HG02885 (cell line): Measurements from ENCODE around the gene EXOC6B.
A peak's percentile ranks its signal among the peaks of the same experiment; 100 is the strongest.

Experiments used
- ATAC-seq: cut with Tn5 transposase; IDR thresholded peaks from one replicate; pipeline ENCODE4 v1.9.1; 2021; ENCODE audit warnings: mild to moderate bottlenecking; ENCODE audit not compliant: unreplicated experiment, poor library complexity

The EXOC6B gene

GRCh38 chr2:72143441-72144273 is 682.2 kb downstream of the EXOC6B start:
- no peak for ATAC-seq

DNA sequence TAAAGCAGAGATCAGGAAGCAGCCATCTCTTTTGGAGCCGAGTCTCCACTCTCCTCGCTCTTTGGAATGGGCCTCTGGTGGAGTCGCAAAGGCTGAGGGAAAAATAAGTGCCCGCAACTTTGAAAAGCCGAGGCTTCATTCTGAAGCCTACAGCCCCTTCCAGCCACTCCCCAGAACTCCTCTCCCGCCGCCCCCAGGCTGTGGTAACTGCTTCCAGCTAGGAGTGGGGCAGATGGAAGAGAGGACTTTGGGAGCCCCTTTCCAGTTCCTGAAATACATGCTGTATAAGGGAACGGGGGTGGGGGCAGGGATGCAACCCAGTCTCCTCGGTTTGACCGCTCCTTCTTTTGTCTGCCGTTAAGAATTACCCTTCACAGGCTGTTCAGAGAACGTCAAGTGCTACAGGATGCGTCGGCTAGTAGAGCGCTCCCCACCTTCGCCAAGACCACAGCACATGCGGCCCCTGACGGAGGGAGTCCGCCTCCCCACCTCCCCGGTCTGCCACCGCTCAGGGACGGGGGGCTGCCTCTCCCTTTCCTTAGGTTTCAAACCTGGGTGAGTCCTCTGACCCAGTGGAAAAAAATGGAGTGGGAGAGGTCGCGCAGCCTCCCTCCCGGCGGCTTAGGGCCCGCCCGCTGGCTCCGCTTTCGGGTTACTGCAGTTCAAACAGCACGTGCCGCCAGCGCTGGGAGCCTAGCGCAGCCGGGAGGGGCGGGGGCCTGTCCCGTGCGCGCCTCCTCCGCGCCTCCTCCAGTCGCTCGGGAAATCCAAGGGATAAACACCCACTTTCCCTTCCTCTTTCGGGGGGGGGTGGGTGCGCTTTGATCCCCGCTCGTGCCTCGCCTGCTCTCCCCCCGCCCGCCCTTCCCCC is 683.0 kb downstream of the EXOC6B start:
- no peak for ATAC-seq

- ATAC-seq, result no peak
Measured at GRCh38 chr2:72141881-72142451, 683.9 kb downstream of the EXOC6B start.

DNA sequence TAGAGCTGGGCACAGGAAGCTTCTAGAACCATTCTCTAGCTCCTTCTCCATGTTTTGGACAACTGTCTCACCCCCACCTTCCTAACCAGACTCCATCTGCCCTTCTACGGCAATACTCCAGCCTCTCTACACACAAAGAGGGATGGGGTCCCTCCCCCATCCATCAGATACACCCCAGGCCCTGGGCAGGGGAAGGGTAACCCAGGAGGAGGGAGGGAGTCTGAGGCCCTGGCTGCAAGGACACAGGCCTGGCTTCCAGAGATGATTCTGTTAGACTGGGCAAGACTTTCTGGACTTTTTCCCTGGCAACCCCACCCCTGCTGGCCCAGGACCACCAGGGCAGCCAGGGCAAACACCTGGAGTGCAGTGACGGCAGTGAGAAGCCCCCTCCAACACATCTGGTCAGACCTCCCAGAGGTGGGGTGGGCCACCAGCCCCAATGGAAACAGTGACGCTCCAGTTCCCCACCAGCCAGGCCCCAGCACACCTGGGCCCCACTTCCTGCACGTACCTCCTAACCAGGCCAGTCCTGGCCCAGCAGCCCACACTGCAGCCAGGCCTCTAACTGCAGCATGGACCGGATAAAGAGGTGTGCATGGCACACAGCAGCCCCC is 684.7 kb downstream of the EXOC6B start:
- ATAC-seq, result no peak

- no peak for ATAC-seq
Measured at GRCh38 chr2:72140621-72140960, 685.2 kb downstream of the EXOC6B start.

GRCh38 chr2:72139874-72140620 is 685.8 kb downstream of the EXOC6B start:
- ATAC-seq, result no peak

DNA sequence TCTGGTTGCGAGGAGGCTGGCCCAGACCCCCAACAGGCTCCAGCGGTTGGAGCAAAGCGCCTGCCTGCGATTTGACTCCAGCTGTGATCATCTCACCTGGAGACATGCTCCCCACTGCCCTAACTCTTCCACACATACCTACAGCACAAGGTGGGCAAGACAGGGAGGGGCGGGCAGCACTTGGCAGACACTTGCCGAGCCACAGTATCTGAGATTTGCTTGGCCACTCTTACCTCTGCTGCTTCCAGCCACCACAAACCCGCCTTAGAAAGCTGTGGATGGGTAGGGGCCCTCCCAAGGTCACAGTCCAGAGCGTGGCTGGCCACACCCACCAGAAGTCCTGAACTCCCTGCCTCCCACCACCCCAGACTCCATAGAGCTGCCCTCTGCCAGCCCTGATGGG is 686.4 kb downstream of the EXOC6B start:
- ATAC-seq, result no peak

DNA sequence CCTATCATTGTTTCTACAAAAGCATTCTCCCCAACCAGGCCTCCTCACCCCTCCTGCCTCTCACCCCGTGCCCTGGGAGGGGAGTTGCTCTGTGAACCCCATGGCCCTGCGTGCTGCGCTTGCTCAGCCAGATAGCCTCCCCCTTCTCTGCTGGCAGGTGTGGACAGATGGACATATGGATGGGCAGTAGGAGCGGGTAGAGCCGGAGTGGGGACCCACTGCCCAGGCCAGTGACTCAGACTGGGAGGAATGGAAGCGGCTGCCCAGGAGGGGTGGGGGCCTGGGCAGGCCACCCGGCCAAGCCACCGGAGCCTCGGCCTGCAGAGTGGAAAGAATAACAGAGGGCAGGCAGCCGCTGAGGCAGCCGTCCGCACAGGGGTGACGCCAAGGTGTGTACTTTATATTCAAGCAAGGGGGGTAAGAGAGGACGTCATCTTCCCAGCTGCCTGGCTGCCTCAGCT is 686.9 kb downstream of the EXOC6B start:
- no peak for ATAC-seq

- no peak for ATAC-seq
Measured at GRCh38 chr2:72138011-72138881, 687.6 kb downstream of the EXOC6B start.

GRCh38 chr2:72137498-72138010 is 688.3 kb downstream of the EXOC6B start:
- peak; percentile 90 for ATAC-seq

DNA sequence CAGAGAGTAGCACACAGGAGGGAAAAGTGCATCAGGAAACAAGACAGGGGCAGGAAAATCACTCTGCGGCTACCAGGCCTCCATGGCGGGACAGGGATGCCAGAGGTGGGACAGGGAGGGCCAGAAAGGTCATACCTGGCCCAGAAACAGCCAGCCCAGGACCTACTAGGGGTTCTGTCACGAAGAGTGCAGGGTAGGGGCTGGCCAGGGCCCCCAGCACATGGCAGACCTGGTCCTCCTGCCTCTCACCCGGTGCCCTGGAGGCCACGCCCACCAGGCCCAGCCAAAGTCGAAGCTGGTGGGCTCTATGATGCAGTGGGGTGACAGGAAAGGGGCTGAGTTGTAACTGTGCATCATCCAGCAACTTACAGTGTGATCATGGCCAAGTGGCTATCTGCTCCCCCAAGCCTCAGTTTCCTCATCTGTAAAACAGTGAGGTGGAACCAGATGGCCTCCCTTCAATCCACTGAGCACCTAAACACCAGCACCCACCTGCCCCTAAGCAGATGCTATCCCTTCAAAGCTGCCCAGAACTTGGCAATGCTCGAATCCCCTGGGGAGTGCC is 688.8 kb downstream of the EXOC6B start:
- peak; percentile 20 for ATAC-seq

- ATAC-seq, result no peak
Measured at GRCh38 chr2:72136331-72136730, 689.5 kb downstream of the EXOC6B start.

DNA sequence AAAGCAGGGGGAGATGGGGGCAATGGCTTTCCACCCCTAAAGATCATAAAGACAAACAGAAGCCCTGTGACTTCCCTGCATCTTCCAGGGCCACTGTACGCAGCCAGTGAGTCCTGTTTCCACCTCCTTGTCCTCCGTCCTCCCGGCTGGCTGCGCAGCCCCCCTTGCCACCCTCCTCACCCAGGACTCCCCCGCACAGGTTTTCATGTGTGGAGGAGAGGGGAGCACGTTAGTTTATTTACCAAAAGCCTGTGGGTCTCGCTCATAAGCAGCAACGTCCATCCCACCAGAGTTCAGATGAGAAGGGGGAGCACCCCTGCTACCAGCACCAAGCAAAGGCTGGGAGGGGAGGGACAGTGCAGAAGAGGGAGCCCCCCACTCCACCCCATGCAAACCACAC is 689.9 kb downstream of the EXOC6B start:
- no peak for ATAC-seq

- no peak for ATAC-seq
Measured at GRCh38 chr2:72134997-72135800, 690.6 kb downstream of the EXOC6B start.

DNA sequence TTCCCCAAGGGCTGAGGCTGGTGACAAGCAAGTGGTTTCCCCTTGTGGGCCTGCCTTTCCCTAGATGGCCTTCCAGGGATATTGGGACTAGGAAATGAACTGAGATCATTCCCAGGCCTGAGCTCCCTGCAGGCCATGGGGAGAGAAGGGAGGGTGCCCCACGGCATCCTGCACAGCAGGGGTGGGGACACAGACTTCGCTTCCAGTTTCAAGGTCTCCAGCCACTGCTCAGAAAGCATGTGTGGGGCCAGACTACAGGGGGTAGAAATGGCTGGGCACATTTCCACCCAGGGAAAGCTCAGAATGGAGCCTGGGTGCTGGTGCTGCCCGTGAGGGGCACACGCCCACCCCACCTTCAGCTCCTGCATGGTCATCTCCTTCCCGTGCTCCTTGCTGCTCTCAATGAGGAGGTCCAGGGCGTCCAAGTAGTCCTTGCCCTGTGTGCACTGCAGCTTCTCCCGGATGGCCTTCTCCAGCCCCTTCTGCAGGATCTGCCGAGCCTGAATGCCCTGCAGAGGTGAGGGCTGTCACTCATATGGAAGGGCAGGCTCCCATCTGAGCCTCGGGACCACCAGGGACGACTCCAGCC is 691.3 kb downstream of the EXOC6B start:
- ATAC-seq, result no peak

DNA sequence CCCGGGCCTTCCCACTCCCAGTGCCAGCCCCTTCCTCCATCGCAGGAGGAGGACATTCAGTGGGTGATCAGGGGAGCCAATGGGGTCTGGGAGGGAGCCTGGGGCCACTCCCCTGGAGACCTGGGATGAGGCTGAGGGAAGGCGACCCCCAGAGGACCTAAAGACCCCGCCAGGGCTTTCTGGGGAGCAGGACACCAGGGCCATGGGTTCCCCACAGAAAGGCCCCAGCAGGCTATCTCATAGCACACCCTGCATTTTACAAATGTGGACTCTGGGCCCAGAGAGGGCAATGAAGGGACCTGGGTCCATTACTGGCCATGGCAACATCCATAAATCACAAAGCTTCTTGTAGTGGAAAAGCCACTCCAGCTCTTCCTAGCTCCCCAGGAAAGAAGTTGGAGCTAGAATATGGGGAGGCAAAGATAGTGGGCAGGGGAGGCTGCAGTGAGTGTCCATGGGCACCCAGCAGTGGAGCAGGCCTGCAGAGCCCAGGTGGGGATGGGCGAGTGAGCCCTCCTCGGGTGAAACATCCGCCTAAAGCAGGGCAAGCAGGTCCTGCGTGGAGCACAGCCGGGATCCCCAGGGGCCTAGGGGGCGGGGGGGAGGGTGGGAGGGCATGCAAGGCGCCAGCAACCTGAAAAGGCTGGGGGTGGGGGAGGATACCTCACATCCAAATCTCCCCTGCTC is 692.0 kb downstream of the EXOC6B start:
- ATAC-seq, result no peak
